ENCODE data around the gene CDC34. TPM values are rescaled to one million over a fixed set of nuclear protein-coding genes. Genes with fewer than 3 reads are reported as not detected.

Gene CDC34
- total RNA-seq, 1 donor from 2014 or later: 124 TPM

GRCh38 chr19:522726-523125, 8.8 kb upstream of the CDC34 start:
- no peak for DNase-seq (ENCODE audit: low spot score in 2 of 2)
- peaks cover 0 to 2% of the 10 kb centered on the region in 2 donors for H3K4me1 ChIP-seq
- no peaks in the 10 kb centered on the region for H3K9me3 ChIP-seq
- H3K27me3 ChIP-seq: no peaks in the 10 kb centered on the region
- H3K27ac ChIP-seq: no peak overlapping the region
- TF ChIP-seq, protein P1, sequence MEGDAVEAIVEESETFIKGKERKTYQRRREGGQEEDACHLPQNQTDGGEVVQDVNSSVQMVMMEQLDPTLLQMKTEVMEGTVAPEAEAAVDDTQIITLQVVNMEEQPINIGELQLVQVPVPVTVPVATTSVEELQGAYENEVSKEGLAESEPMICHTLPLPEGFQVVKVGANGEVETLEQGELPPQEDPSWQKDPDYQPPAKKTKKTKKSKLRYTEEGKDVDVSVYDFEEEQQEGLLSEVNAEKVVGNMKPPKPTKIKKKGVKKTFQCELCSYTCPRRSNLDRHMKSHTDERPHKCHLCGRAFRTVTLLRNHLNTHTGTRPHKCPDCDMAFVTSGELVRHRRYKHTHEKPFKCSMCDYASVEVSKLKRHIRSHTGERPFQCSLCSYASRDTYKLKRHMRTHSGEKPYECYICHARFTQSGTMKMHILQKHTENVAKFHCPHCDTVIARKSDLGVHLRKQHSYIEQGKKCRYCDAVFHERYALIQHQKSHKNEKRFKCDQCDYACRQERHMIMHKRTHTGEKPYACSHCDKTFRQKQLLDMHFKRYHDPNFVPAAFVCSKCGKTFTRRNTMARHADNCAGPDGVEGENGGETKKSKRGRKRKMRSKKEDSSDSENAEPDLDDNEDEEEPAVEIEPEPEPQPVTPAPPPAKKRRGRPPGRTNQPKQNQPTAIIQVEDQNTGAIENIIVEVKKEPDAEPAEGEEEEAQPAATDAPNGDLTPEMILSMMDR (IDR thresholded peaks at IDR 0.05): no peak
- H3K4me3 ChIP-seq: no peak overlapping the region
- intact Hi-C loops (cut with DNase I): no loop called here
- peaks cover 10 to 16% of the 10 kb centered on the region in 2 donors for H3K36me3 ChIP-seq

DNA sequence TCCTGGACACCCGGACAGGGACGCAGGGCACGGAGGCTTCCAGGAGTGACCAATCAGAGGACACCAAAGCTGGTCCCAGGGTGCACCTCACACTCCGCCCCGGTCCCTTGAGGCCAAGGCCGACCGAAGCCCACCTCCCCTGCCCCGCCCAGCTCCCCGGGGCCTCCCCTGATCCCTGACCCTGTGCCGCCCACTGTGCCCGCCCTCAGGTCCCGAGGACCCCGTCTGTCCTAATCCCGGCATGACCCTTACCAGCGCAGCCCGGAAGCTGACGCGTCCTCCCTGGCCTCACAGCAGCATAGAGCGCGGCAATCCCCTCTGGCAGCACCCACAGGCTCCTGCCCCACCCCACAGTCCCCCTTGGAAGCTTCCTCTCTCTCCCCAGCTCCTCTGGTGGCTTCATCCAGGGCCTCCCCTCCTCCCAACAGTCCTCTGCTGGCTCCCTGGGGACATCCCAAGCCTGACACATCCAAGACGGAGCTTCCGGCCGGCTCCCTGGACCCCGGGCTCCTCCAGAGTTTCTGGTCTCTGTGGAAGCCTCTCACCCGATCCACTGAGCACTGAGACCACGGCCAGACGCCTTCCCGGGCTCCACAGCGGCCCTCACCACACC, 7.4 kb upstream of the CDC34 start:
- peaks cover 10 to 13% of the 10 kb centered on the region in 2 donors for H3K36me3 ChIP-seq
- intact Hi-C loops (cut with DNase I): no loop called here
- H3K4me1 ChIP-seq: peaks cover 0 to 2% of the 10 kb centered on the region in 2 donors
- no peak overlapping the region for H3K4me3 ChIP-seq
- DNase-seq (ENCODE audit: low spot score in 2 of 2): no peak
- no peaks in the 10 kb centered on the region for H3K9me3 ChIP-seq
- H3K27me3 ChIP-seq: no peaks in the 10 kb centered on the region
- no peak overlapping the region for H3K27ac ChIP-seq
- TF ChIP-seq, protein P1 (IDR thresholded peaks at IDR 0.05): no peak

DNA sequence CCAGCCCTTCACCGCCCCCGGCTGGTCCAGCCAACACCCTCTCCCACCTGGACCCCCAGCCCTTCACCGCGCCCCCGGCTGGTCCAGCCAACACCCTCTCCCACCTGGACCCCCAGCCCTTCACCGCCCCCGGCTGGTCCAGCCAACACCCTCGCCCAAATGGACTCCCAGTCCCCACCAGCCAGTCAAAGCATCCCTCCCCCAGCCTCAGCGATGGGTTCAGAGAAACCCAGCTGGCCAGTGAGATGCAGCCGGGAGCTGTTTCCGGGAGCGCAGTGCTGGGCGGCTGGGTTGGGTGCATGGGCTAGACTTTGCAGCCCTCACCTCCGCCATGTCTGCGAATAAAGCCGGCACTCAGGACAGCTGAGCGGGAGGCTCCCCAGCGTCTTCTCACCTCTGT, 6.5 kb upstream of the CDC34 start:
- no peak overlapping the region for H3K27ac ChIP-seq
- intact Hi-C loops (cut with DNase I): no loop called here
- peaks cover 2 to 6% of the 10 kb centered on the region in 2 donors for H3K36me3 ChIP-seq
- no peak overlapping the region for H3K4me3 ChIP-seq
- no peaks in the 10 kb centered on the region for H3K9me3 ChIP-seq
- peaks cover 0 to 2% of the 10 kb centered on the region in 2 donors for H3K4me1 ChIP-seq
- DNase-seq (ENCODE audit: low spot score in 2 of 2): no peak
- H3K27me3 ChIP-seq: no peaks in the 10 kb centered on the region
- TF ChIP-seq, protein P1 (IDR thresholded peaks at IDR 0.05): no peak

- H3K36me3 ChIP-seq: no peaks in the 10 kb centered on the region
- no peaks in the 10 kb centered on the region for H3K9me3 ChIP-seq
- TF ChIP-seq, protein P1 (IDR thresholded peaks at IDR 0.05): no peak
- intact Hi-C loops (cut with DNase I): no loop called here
- no peak overlapping the region for H3K27ac ChIP-seq
- no peaks in the 10 kb centered on the region for H3K27me3 ChIP-seq
- no peak overlapping the region for H3K4me3 ChIP-seq
- no peak for DNase-seq (ENCODE audit: low spot score in 2 of 2)
- peaks cover 0 to 2% of the 10 kb centered on the region in 2 donors for H3K4me1 ChIP-seq
These were observed 5.6 kb upstream of the CDC34 start for GRCh38 chr19:525857-526419.

DNA sequence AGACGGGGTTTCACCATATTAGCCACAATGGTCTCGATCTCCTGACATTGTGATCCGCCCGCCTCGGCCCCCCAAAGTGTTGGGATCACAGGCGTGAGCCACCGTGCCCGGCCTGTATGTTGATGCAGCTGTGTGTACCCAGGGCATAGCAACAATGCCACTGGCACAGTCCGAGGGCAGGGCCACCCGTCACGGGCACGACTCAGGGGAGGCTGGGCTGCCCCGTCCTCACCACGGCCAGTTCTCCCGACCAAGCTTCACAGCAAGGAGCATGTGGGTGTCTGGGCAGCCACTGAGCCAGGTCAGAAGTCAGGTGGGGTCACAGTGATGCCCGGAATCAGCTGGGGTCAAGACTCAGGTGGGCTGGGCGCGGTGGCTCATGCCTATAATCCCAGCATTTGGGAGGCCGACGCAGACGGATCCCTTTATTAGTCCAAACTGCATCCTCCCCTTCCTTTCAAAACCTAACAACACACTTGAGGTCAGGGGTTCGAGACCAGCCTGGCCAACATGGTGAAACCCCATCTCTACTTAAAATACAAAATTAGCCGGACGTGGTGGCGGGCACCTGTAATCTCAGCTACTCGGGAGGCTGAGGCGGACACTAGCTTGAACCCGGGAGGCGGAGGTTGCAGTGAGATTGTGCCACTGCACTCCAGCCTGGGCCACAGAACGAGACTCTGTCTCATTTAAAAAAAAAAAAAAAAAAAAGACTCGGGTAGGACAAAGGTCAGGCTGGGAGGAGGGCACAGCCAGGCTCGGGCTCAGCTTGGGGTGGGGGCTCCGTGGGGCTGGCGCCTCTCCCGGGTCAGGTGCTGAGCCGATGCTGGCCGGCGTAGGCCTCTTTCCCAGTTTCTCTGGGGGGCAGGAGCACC, 1.2 kb upstream of the CDC34 start:
- Histone ChIP-seq H3K27me3 (no peaks in the 10 kb centered on the region), H3K9me3 (no peaks in the 10 kb centered on the region), H3K27ac (peak overlapping the region; percentile 88 to 95), H3K4me1 (peaks cover 16 to 21% of the 10 kb centered on the region in 2 donors), H3K36me3 (peaks cover 5% of the 10 kb centered on the region in 2 donors), H3K4me3 (peak overlapping the region; percentile 91 to 99)
- TF ChIP-seq, protein P1 (IDR thresholded peaks at IDR 0.05): no peak
- no peak for DNase-seq (ENCODE audit: low spot score in 2 of 2)
- intact Hi-C loops (cut with DNase I): loop anchor here (1.0 to 2.0 kb wide), 3 partner anchors 23 to 266 kb away; partner anchors contain the start of genes BSG, PTBP1 and TPGS1

Measured in ascending aorta (tissue), 2 donors.